Panc1 (cell line): ENCODE measurements around the gene FSTL4. TPM values are rescaled to one million over a fixed set of nuclear protein-coding genes. Genes with fewer than 3 reads are reported as not detected.

Experiments used
- ATAC-seq: fragments of 200-7000 bp; cut with Tn5 transposase; 2 replicates; pipeline ENCODE4 v1.9.1; 2020; ENCODE audit warnings: mild to moderate bottlenecking, moderate library complexity
- BruUV-seq: library from RNA; stranded (reverse); fragments of 400-500 nt; replicated peaks from 2 replicates; lab custom pipeline; 2021; lab: Mats Ljungman, UMichigan
- CTCF ChIA-PET: fragments of 300-600 bp; sonication (Branson Sonifier 250); formaldehyde crosslinking; loops from one replicate; lab custom pipeline; 2022; ENCODE audit warnings: antibody characterized with exemption; lab: Charles Lee
- POLR2A ChIA-PET: fragments of 300-600 bp; sonication (Branson Sonifier 250); formaldehyde crosslinking; loops from one replicate; lab custom pipeline; 2022; ENCODE audit warnings: antibody characterized with exemption; lab: Charles Lee
- DNase-seq: peaks from one replicate; pipeline ENCODE4 v3.0.0-alpha.2; 2010; ENCODE audit warnings: low read depth, low spot score
- H3K27ac ChIP-seq: 2 replicates; pipeline ENCODE4 v1.5.1; 2011; ENCODE audit warnings: mild to moderate bottlenecking, low read length, inconsistent platforms
- H3K27me3 ChIP-seq: fragments of 200-500 bp; sonication (Bioruptor generic); 2 replicates; pipeline ENCODE4 v1.6.0; 2014; ENCODE audit warnings: low read length, inconsistent platforms; ENCODE audit not compliant: control insufficient read depth, insufficient read depth
- H3K36me3 ChIP-seq: fragments of 200-500 bp; sonication (Bioruptor generic); 2 replicates; pipeline ENCODE4 v1.5.1; 2014; ENCODE audit warnings: inconsistent platforms, mild to moderate bottlenecking, low read length, moderate library complexity; ENCODE audit not compliant: control insufficient read depth, insufficient read depth
- H3K4me1 ChIP-seq: 2 replicates; pipeline ENCODE4 v1.5.1; 2011; ENCODE audit warnings: inconsistent platforms, mild to moderate bottlenecking, low read length, moderate library complexity; ENCODE audit not compliant: control insufficient read depth, insufficient read depth
- H3K4me3 ChIP-seq, 2 experiments: 2 replicates each; pipeline ENCODE4 v1.5.1; 2011 to 2012; ENCODE audit warnings: low read depth in 2 of 2, low read length in 2 of 2, mild to moderate bottlenecking in 2 of 2, inconsistent platforms in 1 of 2, moderate library complexity in 1 of 2
- H3K9me3 ChIP-seq: fragments of 200-500 bp; sonication (Bioruptor generic); 2 replicates; pipeline ENCODE4 v1.5.1; 2014; ENCODE audit warnings: low read depth, mild to moderate bottlenecking, inconsistent platforms, low read length, moderate library complexity; ENCODE audit not compliant: control insufficient read depth, insufficient read depth
- CTCF ChIP-seq: fragments of 450-650 bp; IDR thresholded peaks from 2 replicates; pipeline ENCODE4 v1.5.1; 2017; ENCODE audit warnings: mild to moderate bottlenecking
- POLR2AphosphoS5 ChIP-seq: IDR thresholded peaks from 2 replicates; pipeline ENCODE4 v1.6.1; 2012; ENCODE audit warnings: mild to moderate bottlenecking, low read depth, low read length, moderate library complexity
- REST ChIP-seq, 2 experiments: IDR thresholded peaks; 2 replicates each; pipeline ENCODE4 v1.6.1; 2011 to 2012; ENCODE audit warnings: low read depth in 2 of 2, control low read depth in 1 of 2, low read length in 1 of 2, mild to moderate bottlenecking in 1 of 2, moderate library complexity in 1 of 2; ENCODE audit not compliant: insufficient read depth in 1 of 2
- SIN3A ChIP-seq: IDR thresholded peaks from 2 replicates; pipeline ENCODE4 v1.6.1; 2012; ENCODE audit warnings: low read depth, mild to moderate bottlenecking, low read length, moderate library complexity, borderline replicate concordance; ENCODE audit not compliant: insufficient read depth
- TCF7L2 ChIP-seq: IDR thresholded peaks from 2 replicates; pipeline ENCODE4 v1.6.1; 2011; ENCODE audit warnings: mild to moderate bottlenecking, low read depth, low read length, inconsistent platforms
- in situ Hi-C: cut with HindIII; loops from 2 replicates; pipeline ENCODE4 v1.10.0; 2016; ENCODE audit warnings: low sequenced_read_pairs, low pct_unique_long_range_greater_than_20kb
- intact Hi-C: fragments of 100-400 bp; cut with micrococcal nuclease; formaldehyde crosslinking; loops from one replicate; pipeline ENCODE4 v1.10.0; 2022; ENCODE audit not compliant: unreplicated experiment
- total RNA-seq: library from RNA; stranded (reverse); gene quantifications from one replicate; pipeline ENCODE4 v1.2.1, GENCODE V29; 2021; ENCODE audit not compliant: unreplicated experiment

FSTL4 gene
- total RNA-seq, 1 experiment from 2014 or later, result 0.18 TPM

GRCh38 chr5:133304178-133304577 lies 308.2 kb downstream of the FSTL4 start:
- no peak for DNase-seq
- Histone ChIP-seq H3K27me3 (no peaks in the 10 kb centered on the region; the same call in 1 of the 2 replicates), H3K4me3 (no peak overlapping the region), H3K9me3 (no peaks in the 10 kb centered on the region), H3K27ac (no peak overlapping the region), H3K36me3 (no peaks in the 10 kb centered on the region), H3K4me1 (no peaks in the 10 kb centered on the region)
- TF ChIP-seq REST (IDR thresholded peaks at IDR 0.05; ENCODE audit: insufficient read depth in 1 of 2, low read depth in 2 of 2, low read length in 1 of 2), result no peak
- TF ChIP-seq TCF7L2, result no peak
- no peak for TF ChIP-seq CTCF
- TF ChIP-seq SIN3A, result no peak
- no peak for TF ChIP-seq POLR2AphosphoS5
- ChIA-PET POLR2A (interaction anchor here (0.7 kb wide), 1 partner anchor 236 kb away, joined by 3 read pairs; no protein-coding TSS in a partner anchor), CTCF (no interaction called here)
- in situ Hi-C loops (no loop called here), intact Hi-C loops (no loop called here)
- no TSS peak for BruUV-seq
- no peak for ATAC-seq

GRCh38 chr5:133303298-133303697 lies 309.0 kb downstream of the FSTL4 start:
- intact Hi-C loops, result no loop called here
- Histone ChIP-seq H3K4me1 (no peaks in the 10 kb centered on the region), H3K36me3 (no peaks in the 10 kb centered on the region), H3K9me3 (no peaks in the 10 kb centered on the region), H3K27me3 (no peaks in the 10 kb centered on the region; the same call in 1 of the 2 replicates), H3K4me3 (no peak overlapping the region), H3K27ac (no peak overlapping the region)
- CTCF ChIA-PET, result interaction anchor here (0.6 kb wide), 1 partner anchor 42 kb away, joined by 3 read pairs; no protein-coding TSS in a partner anchor
- no peak for ATAC-seq
- DNase-seq, result no peak
- BruUV-seq, result no TSS peak
- in situ Hi-C loops, result no loop called here
- POLR2A ChIA-PET, result interaction anchor here (0.7 kb wide), 1 partner anchor 236 kb away, joined by 3 read pairs; no protein-coding TSS in a partner anchor
- TF ChIP-seq SIN3A, result no peak
- no peak for TF ChIP-seq TCF7L2
- TF ChIP-seq REST (IDR thresholded peaks at IDR 0.05; ENCODE audit: insufficient read depth in 1 of 2, low read depth in 2 of 2, low read length in 1 of 2), result no peak
- TF ChIP-seq CTCF, result no peak
- TF ChIP-seq POLR2AphosphoS5, result no peak
